SK-N-SH (cell line): ENCODE results near the gene GPR155. TPM values are rescaled to one million over a fixed set of nuclear protein-coding genes. Genes with fewer than 3 reads are reported as not detected.
"Not testable (repeated sequence)": the region's sequence is repeated elsewhere in the genome, so short reads cannot be mapped to it uniquely, and the experiment has no call there.

Experiments used
- CTCF ChIA-PET: fragments of 300-600, 350-600 bp; formaldehyde crosslinking; extraction: SDS; loops from one replicate; lab custom pipeline; 2021; lab: Yijun Ruan, JAX
- POLR2A ChIA-PET: fragments of 350-600 bp; sonication (Branson Sonifier 250); formaldehyde crosslinking; extraction: SDS; loops from one replicate; lab custom pipeline; 2020; ENCODE audit warnings: antibody characterized with exemption, inconsistent platforms; lab: Yijun Ruan, JAX
- DNase-seq: peaks from one replicate; pipeline ENCODE4 v3.0.0; 2012
- H2AFZ ChIP-seq: fragments of 200-600 bp; sonication (generic); 2 replicates; pipeline ENCODE4 v1.8.1; 2016; ENCODE audit warnings: antibody characterized with exemption, mild to moderate bottlenecking, low read depth
- H3F3A ChIP-seq: fragments of 200-600 bp; sonication (generic); replicated peaks from 2 replicates; pipeline ENCODE3; 2016; ENCODE audit warnings: antibody characterized with exemption, mild to moderate bottlenecking; ENCODE audit not compliant: insufficient read depth
- H3K27ac ChIP-seq, 2 experiments: fragments of 200-500 bp in 1 of 2; fragments of 200-600 bp in 1 of 2; sonication (Bioruptor generic) in 1 of 2; sonication (generic), shearing (Covaris generic) in 1 of 2; 2 replicates each; pipeline versions ENCODE4 v1.5.1 to v1.6.1; 2014 to 2016; ENCODE audit warnings: low read depth in 2 of 2, inconsistent platforms in 1 of 2, low read length in 1 of 2, mild to moderate bottlenecking in 1 of 2, mixed read lengths in 1 of 2
- H3K27me3 ChIP-seq: fragments of 200-600 bp; sonication (generic), shearing (Covaris generic); 2 replicates; pipeline ENCODE4 v1.6.1; 2016; ENCODE audit warnings: mixed run types; ENCODE audit not compliant: insufficient read depth
- H3K36me3 ChIP-seq, 2 experiments: fragments of 200-500 bp in 1 of 2; fragments of 200-600 bp in 1 of 2; sonication (Bioruptor generic) in 1 of 2; sonication (generic) in 1 of 2; replicated peaks in 1 of 2; 2 replicates each; pipeline versions ENCODE3 to v1.5.1; 2014 to 2016; ENCODE audit warnings: low read length in 1 of 2, mild to moderate bottlenecking in 1 of 2; ENCODE audit not compliant: insufficient read depth in 2 of 2, control insufficient read depth in 1 of 2
- H3K4me1 ChIP-seq, 2 experiments: fragments of 200-500 bp in 1 of 2; fragments of 200-600 bp in 1 of 2; sonication (Bioruptor generic) in 1 of 2; sonication (generic), shearing (Covaris generic) in 1 of 2; 2 replicates each; pipeline versions ENCODE4 v1.5.1 to v1.6.1; 2014 to 2016; ENCODE audit warnings: low read depth in 1 of 2, low read length in 1 of 2, mixed run types in 1 of 2; ENCODE audit not compliant: insufficient read depth in 2 of 2, control insufficient read depth in 1 of 2
- H3K4me2 ChIP-seq: fragments of 200-600 bp; sonication (generic), shearing (Covaris generic); 2 replicates; pipeline ENCODE4 v1.6.1; 2017; ENCODE audit warnings: mixed run types
- H3K4me3 ChIP-seq, 2 experiments: fragments of 200-500 bp in 1 of 2; fragments of 200-600 bp in 1 of 2; sonication (Bioruptor generic) in 1 of 2; sonication (generic), shearing (Covaris generic) in 1 of 2; 2 replicates each; pipeline versions ENCODE4 v1.5.1 to v1.8.1; 2014 to 2016; ENCODE audit warnings: low read depth in 2 of 2, inconsistent platforms in 1 of 2, low read length in 1 of 2, mild to moderate bottlenecking in 1 of 2, mixed read lengths in 1 of 2, moderate library complexity in 1 of 2
- H3K79me2 ChIP-seq: fragments of 200-600 bp; sonication (generic); 2 replicates; pipeline ENCODE4 v1.8.1; 2017; ENCODE audit warnings: mild to moderate bottlenecking; ENCODE audit not compliant: insufficient read depth
- H3K9ac ChIP-seq: fragments of 200-600 bp; sonication (generic); 2 replicates; pipeline ENCODE4 v1.6.1; 2017; ENCODE audit warnings: mixed run types
- H3K9me2 ChIP-seq: fragments of 200-600 bp; sonication (generic); 2 replicates; pipeline ENCODE4 v1.6.1; 2017; ENCODE audit warnings: mixed run types
- H3K9me3 ChIP-seq: fragments of 200-600 bp; sonication (generic); 2 replicates; pipeline ENCODE4 v1.6.1; 2017; ENCODE audit warnings: mixed run types, mild to moderate bottlenecking, moderate library complexity
- H4K20me1 ChIP-seq: fragments of 200-600 bp; sonication (generic); 2 replicates; pipeline ENCODE4 v1.6.1; 2017; ENCODE audit warnings: mild to moderate bottlenecking, mixed run types; ENCODE audit not compliant: insufficient read depth
- ELF1 ChIP-seq: IDR thresholded peaks from 2 replicates; pipeline ENCODE4 v1.4.0; 2012
- EP300 ChIP-seq, 2 experiments: IDR thresholded peaks; 2 replicates each; pipeline versions ENCODE4 v1.4.0 to v1.6.1; 2012; ENCODE audit warnings: borderline replicate concordance in 1 of 2, low read depth in 1 of 2, low read length in 1 of 2
- EZH2phosphoT487 ChIP-seq: fragments of 200-600 bp; sonication (generic); IDR thresholded peaks from 2 replicates; pipeline ENCODE4 v1.6.1; 2017; ENCODE audit warnings: low read depth, mixed run types, mild to moderate bottlenecking, antibody characterized with exemption, moderate library complexity, borderline replicate concordance
- FOSL2 ChIP-seq: IDR thresholded peaks from 2 replicates; pipeline ENCODE4 v1.4.0; 2012; ENCODE audit warnings: low read depth, mild to moderate bottlenecking, moderate library complexity, borderline replicate concordance
- FOXM1 ChIP-seq: IDR thresholded peaks from 2 replicates; pipeline ENCODE4 v1.4.0; 2012; ENCODE audit warnings: low read depth, mild to moderate bottlenecking
- GABPA ChIP-seq: IDR thresholded peaks from 2 replicates; pipeline ENCODE4 v1.4.0; 2012; ENCODE audit warnings: low read depth, mild to moderate bottlenecking
- GATA2 ChIP-seq: sonication (generic); formaldehyde crosslinking; IDR thresholded peaks from 2 replicates; pipeline ENCODE4 v1.5.0; 2020; ENCODE audit warnings: mild to moderate bottlenecking, missing genetic modification reagents
- MEF2A ChIP-seq: IDR thresholded peaks from 2 replicates; pipeline ENCODE4 v1.4.0; 2012; ENCODE audit warnings: low read depth, borderline replicate concordance
- NRF1 ChIP-seq: IDR thresholded peaks from 2 replicates; pipeline ENCODE4 v1.6.1; 2012; ENCODE audit warnings: low read depth, mild to moderate bottlenecking, low read length
- RCOR1 ChIP-seq: fragments of 150-350 bp; IDR thresholded peaks from 2 replicates; pipeline ENCODE4 v1.6.1; 2017; ENCODE audit warnings: antibody characterized with exemption, low read length
- RXRA ChIP-seq: IDR thresholded peaks from 2 replicates; pipeline ENCODE4 v1.4.0; 2012; ENCODE audit warnings: low read depth, mild to moderate bottlenecking, borderline replicate concordance
- TAF1 ChIP-seq: IDR thresholded peaks from 2 replicates; pipeline ENCODE4 v1.6.1; 2012; ENCODE audit warnings: low read depth, mild to moderate bottlenecking, low read length, moderate library complexity, borderline replicate concordance
- TCF12 ChIP-seq: IDR thresholded peaks from 2 replicates; pipeline ENCODE4 v1.4.0; 2012
- TEAD4 ChIP-seq: IDR thresholded peaks from 2 replicates; pipeline ENCODE4 v1.4.0; 2012; ENCODE audit warnings: mild to moderate bottlenecking, borderline replicate concordance; ENCODE audit not compliant: insufficient read depth
- WGBS: methylation state at CpG from one replicate; pipeline ENCODE4 v1.1.6; 2017; ENCODE audit warnings: low lambda C conversion rate; 5-methylcytosine and 5-hydroxymethylcytosine counted together
- polyA plus RNA-seq, 3 experiments: library from polyadenylated mRNA; depleted of rRNA; stranded (reverse); fragments of >200 nt; gene quantifications; 2 replicates each; pipeline ENCODE4 v1.2.3, GENCODE V29; 2012
- TF ChIP-seq, protein P1 (sequence below): IDR thresholded peaks from 2 replicates; pipeline ENCODE4 v1.6.1; 2012; ENCODE audit warnings: mild to moderate bottlenecking, low read depth, low read length, moderate library complexity
- TF ChIP-seq, protein P2 (sequence below): IDR thresholded peaks from 2 replicates; pipeline ENCODE4 v1.4.0; 2012; ENCODE audit warnings: low read depth, borderline replicate concordance
- TF ChIP-seq, protein P3 (sequence below): fragments of 150-350 bp; IDR thresholded peaks from 2 replicates; pipeline ENCODE4 v1.6.1; 2016; ENCODE audit warnings: mild to moderate bottlenecking, low read depth, low read length
- TF ChIP-seq, protein P4 (sequence below): fragments of 200-600 bp; sonication (generic); IDR thresholded peaks from 2 replicates; pipeline ENCODE4 v1.6.1; 2017; ENCODE audit warnings: antibody characterized with exemption, mild to moderate bottlenecking, moderate library complexity
- TF ChIP-seq, protein P5 (sequence below): IDR thresholded peaks from 2 replicates; pipeline ENCODE4 v1.4.0; 2012; ENCODE audit warnings: low read depth

The GPR155 gene
- polyA plus RNA-seq, 1 of the 3 experiments (the other 2 are of a cell fraction): 3.5 TPM

DNA sequence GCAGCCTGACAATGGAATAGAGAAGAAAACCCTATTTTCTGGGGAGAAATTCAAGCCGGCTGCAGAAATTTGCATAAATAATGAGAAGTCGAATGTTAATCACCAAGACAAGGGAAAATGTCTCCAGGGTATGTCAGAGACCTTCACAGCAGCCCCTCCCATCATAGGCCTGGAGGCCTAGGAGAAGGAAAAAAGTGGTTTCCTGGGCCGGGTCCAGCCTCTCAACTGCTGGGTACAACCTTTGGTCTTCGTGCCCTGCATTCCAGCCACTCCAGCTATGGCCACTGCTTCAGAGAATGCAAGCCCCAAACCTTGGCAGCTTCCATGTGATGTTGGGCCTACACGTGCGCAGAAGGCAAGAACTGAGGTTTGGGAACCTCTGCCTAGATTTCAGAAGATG, 97.3 kb downstream of the GPR155 start:
- Histone ChIP-seq H3K4me3 (no peak overlapping the region), H2AFZ (no peak overlapping the region), H3K79me2 (peaks cover 63% of the 10 kb centered on the region), H3K9ac (no peak overlapping the region), H3K9me3 (no peaks in the 10 kb centered on the region), H3K4me1 (peaks cover 0 to 4% of the 10 kb centered on the region in 2 experiments; a peak in 1 of 4 replicates), H3F3A (no peaks in the 10 kb centered on the region), H4K20me1 (0 out of 2 replicates have a peak, but pooled peaks cover 3% of the 10 kb centered on the region), H3K36me3 (peaks cover 38 to 55% of the 10 kb centered on the region in 2 experiments), H3K27me3 (no peaks in the 10 kb centered on the region), H3K27ac (no peak overlapping the region), H3K9me2 (no peaks in the 10 kb centered on the region), H3K4me2 (no peak overlapping the region)
- TF ChIP-seq, protein P1, sequence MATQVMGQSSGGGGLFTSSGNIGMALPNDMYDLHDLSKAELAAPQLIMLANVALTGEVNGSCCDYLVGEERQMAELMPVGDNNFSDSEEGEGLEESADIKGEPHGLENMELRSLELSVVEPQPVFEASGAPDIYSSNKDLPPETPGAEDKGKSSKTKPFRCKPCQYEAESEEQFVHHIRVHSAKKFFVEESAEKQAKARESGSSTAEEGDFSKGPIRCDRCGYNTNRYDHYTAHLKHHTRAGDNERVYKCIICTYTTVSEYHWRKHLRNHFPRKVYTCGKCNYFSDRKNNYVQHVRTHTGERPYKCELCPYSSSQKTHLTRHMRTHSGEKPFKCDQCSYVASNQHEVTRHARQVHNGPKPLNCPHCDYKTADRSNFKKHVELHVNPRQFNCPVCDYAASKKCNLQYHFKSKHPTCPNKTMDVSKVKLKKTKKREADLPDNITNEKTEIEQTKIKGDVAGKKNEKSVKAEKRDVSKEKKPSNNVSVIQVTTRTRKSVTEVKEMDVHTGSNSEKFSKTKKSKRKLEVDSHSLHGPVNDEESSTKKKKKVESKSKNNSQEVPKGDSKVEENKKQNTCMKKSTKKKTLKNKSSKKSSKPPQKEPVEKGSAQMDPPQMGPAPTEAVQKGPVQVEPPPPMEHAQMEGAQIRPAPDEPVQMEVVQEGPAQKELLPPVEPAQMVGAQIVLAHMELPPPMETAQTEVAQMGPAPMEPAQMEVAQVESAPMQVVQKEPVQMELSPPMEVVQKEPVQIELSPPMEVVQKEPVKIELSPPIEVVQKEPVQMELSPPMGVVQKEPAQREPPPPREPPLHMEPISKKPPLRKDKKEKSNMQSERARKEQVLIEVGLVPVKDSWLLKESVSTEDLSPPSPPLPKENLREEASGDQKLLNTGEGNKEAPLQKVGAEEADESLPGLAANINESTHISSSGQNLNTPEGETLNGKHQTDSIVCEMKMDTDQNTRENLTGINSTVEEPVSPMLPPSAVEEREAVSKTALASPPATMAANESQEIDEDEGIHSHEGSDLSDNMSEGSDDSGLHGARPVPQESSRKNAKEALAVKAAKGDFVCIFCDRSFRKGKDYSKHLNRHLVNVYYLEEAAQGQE: no peak
- TF ChIP-seq FOXM1: no peak
- TF ChIP-seq RXRA: no peak
- TF ChIP-seq, protein P2, sequence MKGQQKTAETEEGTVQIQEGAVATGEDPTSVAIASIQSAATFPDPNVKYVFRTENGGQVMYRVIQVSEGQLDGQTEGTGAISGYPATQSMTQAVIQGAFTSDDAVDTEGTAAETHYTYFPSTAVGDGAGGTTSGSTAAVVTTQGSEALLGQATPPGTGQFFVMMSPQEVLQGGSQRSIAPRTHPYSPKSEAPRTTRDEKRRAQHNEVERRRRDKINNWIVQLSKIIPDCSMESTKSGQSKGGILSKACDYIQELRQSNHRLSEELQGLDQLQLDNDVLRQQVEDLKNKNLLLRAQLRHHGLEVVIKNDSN: no peak
- no peak for TF ChIP-seq TEAD4
- TF ChIP-seq MEF2A: no peak
- TF ChIP-seq, protein P3, sequence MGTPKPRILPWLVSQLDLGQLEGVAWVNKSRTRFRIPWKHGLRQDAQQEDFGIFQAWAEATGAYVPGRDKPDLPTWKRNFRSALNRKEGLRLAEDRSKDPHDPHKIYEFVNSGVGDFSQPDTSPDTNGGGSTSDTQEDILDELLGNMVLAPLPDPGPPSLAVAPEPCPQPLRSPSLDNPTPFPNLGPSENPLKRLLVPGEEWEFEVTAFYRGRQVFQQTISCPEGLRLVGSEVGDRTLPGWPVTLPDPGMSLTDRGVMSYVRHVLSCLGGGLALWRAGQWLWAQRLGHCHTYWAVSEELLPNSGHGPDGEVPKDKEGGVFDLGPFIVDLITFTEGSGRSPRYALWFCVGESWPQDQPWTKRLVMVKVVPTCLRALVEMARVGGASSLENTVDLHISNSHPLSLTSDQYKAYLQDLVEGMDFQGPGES: no peak
- TF ChIP-seq ELF1: no peak
- no peak for TF ChIP-seq EZH2phosphoT487
- TF ChIP-seq, protein P4, sequence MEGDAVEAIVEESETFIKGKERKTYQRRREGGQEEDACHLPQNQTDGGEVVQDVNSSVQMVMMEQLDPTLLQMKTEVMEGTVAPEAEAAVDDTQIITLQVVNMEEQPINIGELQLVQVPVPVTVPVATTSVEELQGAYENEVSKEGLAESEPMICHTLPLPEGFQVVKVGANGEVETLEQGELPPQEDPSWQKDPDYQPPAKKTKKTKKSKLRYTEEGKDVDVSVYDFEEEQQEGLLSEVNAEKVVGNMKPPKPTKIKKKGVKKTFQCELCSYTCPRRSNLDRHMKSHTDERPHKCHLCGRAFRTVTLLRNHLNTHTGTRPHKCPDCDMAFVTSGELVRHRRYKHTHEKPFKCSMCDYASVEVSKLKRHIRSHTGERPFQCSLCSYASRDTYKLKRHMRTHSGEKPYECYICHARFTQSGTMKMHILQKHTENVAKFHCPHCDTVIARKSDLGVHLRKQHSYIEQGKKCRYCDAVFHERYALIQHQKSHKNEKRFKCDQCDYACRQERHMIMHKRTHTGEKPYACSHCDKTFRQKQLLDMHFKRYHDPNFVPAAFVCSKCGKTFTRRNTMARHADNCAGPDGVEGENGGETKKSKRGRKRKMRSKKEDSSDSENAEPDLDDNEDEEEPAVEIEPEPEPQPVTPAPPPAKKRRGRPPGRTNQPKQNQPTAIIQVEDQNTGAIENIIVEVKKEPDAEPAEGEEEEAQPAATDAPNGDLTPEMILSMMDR: no peak
- TF ChIP-seq FOSL2: no peak
- TF ChIP-seq GATA2 (CRISPR knock-in tag): no peak
- TF ChIP-seq, protein P5, sequence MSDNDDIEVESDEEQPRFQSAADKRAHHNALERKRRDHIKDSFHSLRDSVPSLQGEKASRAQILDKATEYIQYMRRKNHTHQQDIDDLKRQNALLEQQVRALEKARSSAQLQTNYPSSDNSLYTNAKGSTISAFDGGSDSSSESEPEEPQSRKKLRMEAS: no peak
- TF ChIP-seq RCOR1: no peak
- TF ChIP-seq GABPA: no peak
- TF ChIP-seq EP300 (IDR thresholded peaks at IDR 0.05; ENCODE audit: borderline replicate concordance in 1 of 2, low read depth in 1 of 2, low read length in 1 of 2): no peak
- TF ChIP-seq TAF1: no peak
- TF ChIP-seq NRF1: no peak
- no peak for TF ChIP-seq TCF12
- DNase-seq: no peak
- 88% methylated on average over 5 of the region's 6 CpGs for WGBS
- ChIA-PET CTCF (no interaction called here), POLR2A (no interaction called here)

DNA sequence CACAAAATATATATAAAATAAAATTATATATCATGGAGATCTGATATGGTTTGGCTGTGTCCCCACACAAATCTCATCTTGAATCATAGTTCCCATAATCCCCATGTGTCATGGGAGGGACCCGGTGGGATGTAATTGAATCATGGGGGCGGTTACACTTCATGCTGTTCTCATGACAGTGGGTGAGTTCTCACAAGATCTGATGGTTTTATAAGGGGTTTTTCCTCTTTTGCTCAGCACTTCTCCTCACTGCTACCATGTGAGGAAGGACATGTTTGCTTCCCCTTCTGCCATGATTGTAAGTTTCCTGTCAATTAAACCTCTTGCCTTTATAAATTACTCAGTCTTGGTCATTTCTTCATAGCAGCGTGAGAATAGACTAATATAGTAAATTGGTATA, 98.1 kb downstream of the GPR155 start:
- H3K9me2 ChIP-seq, H3F3A ChIP-seq, H3K27ac ChIP-seq, DNase-seq, H3K27me3 ChIP-seq, H3K9me3 ChIP-seq, H4K20me1 ChIP-seq, H3K4me3 ChIP-seq, H3K9ac ChIP-seq, CTCF ChIA-PET, H3K4me2 ChIP-seq, POLR2A ChIA-PET, H3K4me1 ChIP-seq, H2AFZ ChIP-seq: not testable (repeated sequence)
- 96% methylated on average over 3 of the region's 3 CpGs for WGBS
- peaks cover 54% of the 10 kb centered on the region for H3K79me2 ChIP-seq
- H3K36me3 ChIP-seq: peaks cover 43 to 63% of the 10 kb centered on the region in 2 experiments
